Measurements from ENCODE around the gene GDF11.

GRCh38 chr12:55713721-55714120 is 29.2 kb upstream of the GDF11 start:
- TF ChIP-seq CTCF (IDR thresholded peaks at IDR 0.05) (no peak), POLR2A (IDR thresholded peaks at IDR 0.05) (no peak)
